GM19035 (cell line): ENCODE results near the gene PYGL.
"Not testable (repeated sequence)": the region's sequence is repeated elsewhere in the genome, so short reads cannot be mapped to it uniquely, and the experiment has no call there.

Source experiments
- ATAC-seq: cut with Tn5 transposase; IDR thresholded peaks from one replicate; pipeline ENCODE4 v1.9.1; 2021; ENCODE audit not compliant: unreplicated experiment

Gene PYGL

GRCh38 chr14:50955373-50956043 is 11.2 kb upstream of the PYGL start:
- ATAC-seq, result no peak

GRCh38 chr14:50954811-50955372 is 10.6 kb upstream of the PYGL start:
- no peak for ATAC-seq

GRCh38 chr14:50953502-50953901 is 9.2 kb upstream of the PYGL start:
- ATAC-seq, result no peak

- no peak for ATAC-seq
Measured at GRCh38 chr14:50951032-50951431, 6.7 kb upstream of the PYGL start.

GRCh38 chr14:50948205-50948604 is 3.9 kb upstream of the PYGL start:
- no peak for ATAC-seq

GRCh38 chr14:50947446-50947845 is 3.2 kb upstream of the PYGL start:
- no peak for ATAC-seq

- ATAC-seq, result no peak
Measured at GRCh38 chr14:50946234-50946935, 2.1 kb upstream of the PYGL start.

GRCh38 chr14:50944647-50945413 is 547 bp upstream of the PYGL start:
- ATAC-seq, result peak; percentile 30

GRCh38 chr14:50943261-50943942 is 881 bp downstream of the PYGL start:
- no peak for ATAC-seq

GRCh38 chr14:50941638-50942037 is 2.6 kb downstream of the PYGL start:
- not testable (repeated sequence) for ATAC-seq

- ATAC-seq, result no peak
Measured at GRCh38 chr14:50941151-50941550, 3.1 kb downstream of the PYGL start.

GRCh38 chr14:50937800-50938199 is 6.5 kb downstream of the PYGL start:
- ATAC-seq, result no peak

- no peak for ATAC-seq
Measured at GRCh38 chr14:50937325-50937724, 7.0 kb downstream of the PYGL start.

GRCh38 chr14:50936882-50937281 is 7.4 kb downstream of the PYGL start:
- no peak for ATAC-seq

- ATAC-seq, result no peak
Measured at GRCh38 chr14:50936016-50936340, 8.3 kb downstream of the PYGL start.

GRCh38 chr14:50935126-50936015 is 8.9 kb downstream of the PYGL start:
- no peak for ATAC-seq

- ATAC-seq, result no peak
Measured at GRCh38 chr14:50932592-50933495, 11.4 kb downstream of the PYGL start.

- no peak for ATAC-seq
Measured at GRCh38 chr14:50932156-50932555, 12.1 kb downstream of the PYGL start.

- no peak for ATAC-seq
Measured at GRCh38 chr14:50931559-50931958, 12.7 kb downstream of the PYGL start.
